Glutamatergic neuron (in vitro differentiated cells): ENCODE measurements around the gene C9orf72. TPM values are rescaled to one million over a fixed set of nuclear protein-coding genes. Genes with fewer than 3 reads are reported as not detected.

Source experiments
- DNase-seq: peaks from one replicate; pipeline ENCODE4 v3.0.0; 2022
- H3K27ac Mint-ChIP-seq: one replicate; pipeline ENCODE4 v1.8.0; 2020; ENCODE audit warnings: mild to moderate bottlenecking, mixed read lengths, inconsistent platforms; ENCODE audit not compliant: unreplicated experiment
- H3K27me3 Mint-ChIP-seq: one replicate; pipeline ENCODE4 v1.8.0; 2020; ENCODE audit warnings: mild to moderate bottlenecking, moderate library complexity, mixed read lengths, inconsistent platforms; ENCODE audit not compliant: unreplicated experiment
- H3K36me3 Mint-ChIP-seq: one replicate; pipeline ENCODE4 v1.8.0; 2020; ENCODE audit warnings: mild to moderate bottlenecking, mixed read lengths, inconsistent platforms; ENCODE audit not compliant: unreplicated experiment
- H3K4me1 Mint-ChIP-seq: one replicate; pipeline ENCODE4 v1.8.0; 2020; ENCODE audit warnings: mild to moderate bottlenecking, low read depth, mixed read lengths, inconsistent platforms; ENCODE audit not compliant: unreplicated experiment
- H3K4me3 Mint-ChIP-seq: one replicate; pipeline ENCODE4 v1.8.0; 2020; ENCODE audit warnings: mild to moderate bottlenecking, mixed read lengths, inconsistent platforms; ENCODE audit not compliant: unreplicated experiment
- H3K9me3 Mint-ChIP-seq: one replicate; pipeline ENCODE4 v1.8.0; 2020; ENCODE audit warnings: mild to moderate bottlenecking, moderate library complexity, mixed read lengths, inconsistent platforms; ENCODE audit not compliant: unreplicated experiment
- total RNA-seq: library from RNA; stranded (reverse); fragmentation: NEBNext Ultra II Directional; extraction: Animal tissue kit (Norgen Biotek cat#: 25700); gene quantifications from one replicate; pipeline ENCODE4 v1.2.1, GENCODE V29; 2021; ENCODE audit not compliant: unreplicated experiment
- TF ChIP-seq, protein P1 (sequence below): fragments of 200-600 bp; sonication (generic); IDR thresholded peaks from one replicate; pipeline ENCODE4 v1.5.0; 2021; ENCODE audit not compliant: partially characterized antibody, unreplicated experiment

C9orf72 gene
- total RNA-seq, 1 donor from 2014 or later: 53.9 TPM

DNA sequence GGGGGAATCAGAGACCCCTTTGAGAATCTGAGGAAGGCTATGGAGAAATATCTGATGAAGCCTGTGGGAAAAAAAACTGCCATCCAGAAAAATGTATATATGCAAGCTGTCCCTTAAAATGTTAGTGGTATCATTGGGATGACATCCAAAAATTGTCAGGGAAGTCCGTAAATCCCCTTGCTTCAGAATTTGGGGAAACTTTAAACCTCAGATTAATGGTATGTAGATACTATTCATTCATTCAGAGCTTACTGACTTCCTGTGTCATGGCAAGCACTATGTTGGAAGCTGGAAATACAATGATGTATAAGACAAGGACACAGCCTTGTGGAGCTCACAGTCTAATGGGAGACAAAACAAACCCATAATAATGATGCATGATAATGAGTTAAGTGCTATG is 32.8 kb downstream of the C9orf72 start:
- Mint-ChIP-seq H3K27me3 (no peaks in the 10 kb centered on the region), H3K9me3 (no peaks in the 10 kb centered on the region), H3K36me3 (no peaks in the 10 kb centered on the region), H3K27ac (no peak overlapping the region), H3K4me3 (no peak overlapping the region), H3K4me1 (no peaks in the 10 kb centered on the region)
- TF ChIP-seq, protein P1, sequence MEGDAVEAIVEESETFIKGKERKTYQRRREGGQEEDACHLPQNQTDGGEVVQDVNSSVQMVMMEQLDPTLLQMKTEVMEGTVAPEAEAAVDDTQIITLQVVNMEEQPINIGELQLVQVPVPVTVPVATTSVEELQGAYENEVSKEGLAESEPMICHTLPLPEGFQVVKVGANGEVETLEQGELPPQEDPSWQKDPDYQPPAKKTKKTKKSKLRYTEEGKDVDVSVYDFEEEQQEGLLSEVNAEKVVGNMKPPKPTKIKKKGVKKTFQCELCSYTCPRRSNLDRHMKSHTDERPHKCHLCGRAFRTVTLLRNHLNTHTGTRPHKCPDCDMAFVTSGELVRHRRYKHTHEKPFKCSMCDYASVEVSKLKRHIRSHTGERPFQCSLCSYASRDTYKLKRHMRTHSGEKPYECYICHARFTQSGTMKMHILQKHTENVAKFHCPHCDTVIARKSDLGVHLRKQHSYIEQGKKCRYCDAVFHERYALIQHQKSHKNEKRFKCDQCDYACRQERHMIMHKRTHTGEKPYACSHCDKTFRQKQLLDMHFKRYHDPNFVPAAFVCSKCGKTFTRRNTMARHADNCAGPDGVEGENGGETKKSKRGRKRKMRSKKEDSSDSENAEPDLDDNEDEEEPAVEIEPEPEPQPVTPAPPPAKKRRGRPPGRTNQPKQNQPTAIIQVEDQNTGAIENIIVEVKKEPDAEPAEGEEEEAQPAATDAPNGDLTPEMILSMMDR: no peak
- no peak for DNase-seq

DNA sequence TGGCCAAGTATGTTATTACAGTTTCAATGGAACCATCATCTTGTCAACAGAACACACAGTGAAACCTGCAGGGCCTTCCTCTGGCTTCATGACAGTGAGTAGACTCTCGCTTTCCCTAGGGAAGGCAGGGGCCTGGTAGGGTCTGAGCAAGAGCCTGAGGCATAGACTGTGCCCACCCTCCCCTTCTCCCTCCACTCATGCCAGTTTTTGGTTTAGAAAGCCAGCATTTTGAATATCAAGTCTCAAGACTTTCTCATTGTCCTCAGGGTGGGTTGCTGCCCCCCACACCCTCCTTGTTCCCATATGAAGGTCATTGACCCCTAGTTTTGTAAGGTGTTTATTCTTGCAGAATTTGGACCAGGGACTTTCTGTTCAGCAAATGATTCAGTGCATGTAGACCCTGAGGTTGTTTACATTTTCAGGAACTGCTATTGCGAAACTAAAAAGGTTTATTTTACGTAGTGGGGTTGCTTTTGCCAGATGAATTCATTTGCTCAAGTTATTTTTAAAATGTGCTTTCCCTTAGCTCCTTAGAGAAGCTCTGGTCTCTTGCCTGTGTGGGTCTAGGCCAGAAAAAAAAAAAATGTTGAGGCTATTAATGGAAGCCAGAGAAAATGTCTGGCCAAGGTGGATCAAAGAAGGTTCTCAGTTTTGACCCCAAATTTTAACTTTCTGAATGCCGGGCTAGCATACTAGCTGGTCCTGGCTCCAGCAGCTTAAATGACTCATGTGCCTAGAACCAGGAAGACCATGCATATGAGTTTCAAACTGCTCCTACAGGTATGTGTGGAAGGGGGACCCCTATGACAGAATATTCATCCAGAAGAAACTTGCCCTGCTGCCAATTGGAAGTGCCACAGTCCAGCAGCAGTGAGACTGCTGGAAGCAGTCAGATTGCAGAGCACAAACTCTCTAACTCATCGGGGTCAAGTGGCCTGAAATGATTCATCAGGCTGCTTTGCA is 33.5 kb downstream of the C9orf72 start:
- H3K27ac Mint-ChIP-seq: no peak overlapping the region
- no peaks in the 10 kb centered on the region for H3K9me3 Mint-ChIP-seq
- H3K36me3 Mint-ChIP-seq: no peaks in the 10 kb centered on the region
- no peak for DNase-seq
- TF ChIP-seq, protein P1: no peak
- no peak overlapping the region for H3K4me3 Mint-ChIP-seq
- H3K4me1 Mint-ChIP-seq: no peaks in the 10 kb centered on the region
- no peaks in the 10 kb centered on the region for H3K27me3 Mint-ChIP-seq

DNA sequence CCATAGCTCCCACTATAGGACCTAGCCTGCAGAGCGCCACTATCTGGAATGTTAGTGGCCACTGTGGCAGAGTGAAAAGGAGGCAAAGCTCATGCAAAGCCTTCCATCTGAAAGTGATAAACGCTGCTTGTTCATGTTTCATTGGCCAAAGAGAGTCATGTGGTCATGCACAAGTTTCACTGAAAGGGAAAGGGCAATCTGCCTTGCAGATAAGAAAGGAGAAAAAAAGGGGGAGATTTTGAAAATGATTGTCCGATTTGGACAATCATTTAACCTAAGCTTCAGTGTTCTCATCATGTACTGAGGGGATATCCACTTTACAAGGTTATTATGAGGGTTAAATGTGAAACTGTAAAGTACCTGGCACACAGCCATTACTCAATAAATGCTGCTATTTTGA is 34.6 kb downstream of the C9orf72 start:
- TF ChIP-seq, protein P1: no peak
- H3K9me3 Mint-ChIP-seq: no peaks in the 10 kb centered on the region
- H3K36me3 Mint-ChIP-seq: no peaks in the 10 kb centered on the region
- DNase-seq: no peak
- H3K4me3 Mint-ChIP-seq: no peak overlapping the region
- H3K27me3 Mint-ChIP-seq: no peaks in the 10 kb centered on the region
- no peak overlapping the region for H3K27ac Mint-ChIP-seq
- H3K4me1 Mint-ChIP-seq: peaks cover 2% of the 10 kb centered on the region

DNA sequence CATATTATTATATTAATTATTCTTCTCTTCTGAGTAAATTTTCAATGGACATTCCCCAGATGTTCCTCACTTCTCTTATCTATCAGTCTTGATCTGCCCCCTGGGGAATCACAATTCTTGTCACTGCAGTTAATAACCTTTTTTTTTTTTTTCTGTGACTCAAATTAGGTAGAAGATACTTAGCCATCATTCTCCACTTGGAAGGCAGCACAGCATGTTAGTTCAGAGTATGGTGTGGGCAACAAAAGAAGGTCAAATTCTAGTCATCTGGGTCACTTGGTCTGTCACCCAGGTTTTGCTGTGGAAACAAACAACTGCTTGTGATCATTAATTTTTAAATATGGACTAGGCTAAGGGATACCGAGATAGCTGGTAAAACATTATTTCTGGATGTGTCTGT is 35.5 kb downstream of the C9orf72 start:
- no peaks in the 10 kb centered on the region for H3K27me3 Mint-ChIP-seq
- DNase-seq: no peak
- no peak overlapping the region for H3K27ac Mint-ChIP-seq
- peaks cover 6% of the 10 kb centered on the region for H3K4me1 Mint-ChIP-seq
- H3K36me3 Mint-ChIP-seq: no peaks in the 10 kb centered on the region
- TF ChIP-seq, protein P1: no peak
- no peak overlapping the region for H3K4me3 Mint-ChIP-seq
- no peaks in the 10 kb centered on the region for H3K9me3 Mint-ChIP-seq

DNA sequence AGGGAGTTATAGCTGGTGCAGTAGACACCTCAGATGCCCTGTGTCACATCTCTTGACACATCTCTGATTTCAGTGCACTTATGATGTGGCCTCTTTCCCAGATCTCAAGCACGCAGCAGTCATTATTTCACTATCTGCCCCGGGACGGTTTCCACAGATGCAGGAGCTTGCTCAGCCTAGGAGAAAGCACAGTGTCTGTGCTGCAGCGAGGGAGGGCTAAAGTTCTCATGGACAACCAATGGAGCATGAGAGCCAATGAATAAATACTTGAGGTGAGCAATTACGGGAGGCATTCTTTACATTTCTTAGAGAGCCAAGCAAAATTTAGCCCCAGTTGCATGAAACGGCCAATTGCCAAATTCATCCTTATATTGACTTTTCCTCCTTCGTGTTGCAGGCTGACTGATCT is 36.2 kb downstream of the C9orf72 start:
- H3K4me3 Mint-ChIP-seq: no peak overlapping the region
- TF ChIP-seq, protein P1: no peak
- no peak for DNase-seq
- no peak overlapping the region for H3K27ac Mint-ChIP-seq
- no peaks in the 10 kb centered on the region for H3K9me3 Mint-ChIP-seq
- H3K4me1 Mint-ChIP-seq: peaks cover 8% of the 10 kb centered on the region
- H3K36me3 Mint-ChIP-seq: no peaks in the 10 kb centered on the region
- no peaks in the 10 kb centered on the region for H3K27me3 Mint-ChIP-seq
